OCI-LY1 (cell line): ENCODE measurements around the gene MYO19.

Source experiments
- CTCF ChIP-seq: fragments of 200-600 bp; sonication (generic), shearing (Covaris generic); IDR thresholded peaks from 2 replicates; pipeline ENCODE4 v1.5.1; 2017; ENCODE audit warnings: mild to moderate bottlenecking, antibody characterized with exemption, low read length, moderate library complexity, mixed read lengths
- EZH2 ChIP-seq: fragments of 200-600 bp; sonication (generic), shearing (Covaris generic); IDR thresholded peaks from 2 replicates; pipeline ENCODE4 v1.8.0; 2017; ENCODE audit warnings: borderline replicate concordance, mixed run types, mild to moderate bottlenecking, antibody characterized with exemption, low read length, moderate library complexity, mixed read lengths

- no peak for TF ChIP-seq CTCF
- no peak for TF ChIP-seq EZH2
Measured at GRCh38 chr17:36475346-36475970, 59.2 kb downstream of the MYO19 start.
